Ascending aorta (tissue), 2 donors: ENCODE data around the gene PRKAG3. TPM values are rescaled to one million over a fixed set of nuclear protein-coding genes. Genes with fewer than 3 reads are reported as not detected.

Experiments
- DNase-seq, 2 donors: peaks; one replicate each; pipeline ENCODE4 v3.0.0-alpha.2; 2019; ENCODE audit warnings: low spot score in 2 of 2
- H3K27ac ChIP-seq, 2 donors: fragments of 200-600 bp; sonication (generic); one replicate each; pipeline ENCODE4 v1.5.1; 2016 to 2017; ENCODE audit warnings: mild to moderate bottlenecking in 1 of 2
- H3K27me3 ChIP-seq: fragments of 200-600 bp; sonication (generic); one replicate; pipeline ENCODE4 v1.5.1; 2017
- H3K36me3 ChIP-seq, 2 donors: fragments of 200-600 bp; sonication (generic); one replicate each; pipeline ENCODE4 v1.5.1; 2016
- H3K4me1 ChIP-seq, 2 donors: fragments of 200-600 bp; sonication (generic); one replicate each; pipeline ENCODE4 v1.5.1; 2016 to 2017; ENCODE audit warnings: mild to moderate bottlenecking in 1 of 2
- H3K4me3 ChIP-seq, 2 donors: fragments of 200-600 bp; sonication (generic); one replicate each; pipeline ENCODE4 v1.5.1; 2016 to 2017; ENCODE audit warnings: mild to moderate bottlenecking in 1 of 2
- H3K9me3 ChIP-seq, 2 donors: fragments of 200-600 bp; sonication (generic); one replicate each; pipeline ENCODE4 v1.5.1; 2016
- intact Hi-C: fragments of 100-400 bp; cut with DNase I; formaldehyde crosslinking; loops from one replicate; pipeline ENCODE4 v1.15.1; 2023
- total RNA-seq: library from RNA; depleted of rRNA; stranded (reverse); fragments of >200 nt; gene quantifications from one replicate; pipeline ENCODE4 v1.1.0, GENCODE V29; 2016
- TF ChIP-seq, protein P1 (sequence below), 3 experiments: fragments of 200-600 bp in 2 of 3; fragments of 450-650 bp in 1 of 3; sonication (generic) in 2 of 3; IDR thresholded peaks; one replicate each; pipeline ENCODE4 v1.5.1; 2016 to 2019; ENCODE audit warnings: antibody characterized with exemption in 3 of 3, mild to moderate bottlenecking in 1 of 3, moderate library complexity in 1 of 3

PRKAG3 gene
- total RNA-seq: not detected

DNA sequence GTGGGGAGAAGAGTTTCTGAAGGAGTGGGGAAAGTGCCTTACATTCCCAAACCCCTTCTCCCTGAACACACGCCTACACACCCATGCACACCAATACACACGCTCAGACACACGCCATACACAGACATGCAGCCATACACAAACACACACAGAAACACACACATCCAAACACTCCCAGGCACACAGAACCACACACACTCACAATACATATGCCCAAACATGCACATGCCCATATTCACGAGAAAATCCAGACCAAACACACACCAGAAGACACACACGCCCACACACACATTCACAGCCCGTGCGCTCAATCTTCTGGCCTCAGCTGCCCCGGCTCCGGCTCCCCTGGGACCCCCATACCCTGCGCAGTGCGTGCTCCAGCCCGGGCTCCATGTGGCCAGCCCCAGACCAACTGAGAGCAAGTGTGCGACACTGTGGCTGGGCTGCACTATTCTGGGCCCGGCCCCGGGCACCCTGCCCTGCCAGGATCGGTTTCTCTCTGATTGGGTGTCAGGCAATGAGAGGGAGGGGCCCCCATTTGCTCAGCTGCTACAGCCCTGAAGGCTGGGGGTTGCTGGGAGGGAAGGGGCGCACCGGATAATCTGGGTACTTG, at the start of gene PRKAG3:
PRKAG3 (minus strand) TSS at position 426 of the 613 bp plus-strand sequence.
- H3K27ac ChIP-seq: peak within 1 kb of the TSS; percentile 80 to 83
- peak; percentile 26 to 80 for DNase-seq
- no peaks in the 10 kb centered on the region for H3K9me3 ChIP-seq
- no peaks in the 10 kb centered on the region for H3K27me3 ChIP-seq
- H3K36me3 ChIP-seq: no peaks in the 10 kb centered on the region
- peaks cover 8 to 29% of the 10 kb centered on the region in 2 donors for H3K4me1 ChIP-seq
- intact Hi-C loops: loop anchor here (5.0 kb wide), 2 partner anchors 99 to 119 kb away; partner anchors contain the start of gene TTLL4
- no peak within 1 kb of the TSS for H3K4me3 ChIP-seq
- TF ChIP-seq, protein P1, sequence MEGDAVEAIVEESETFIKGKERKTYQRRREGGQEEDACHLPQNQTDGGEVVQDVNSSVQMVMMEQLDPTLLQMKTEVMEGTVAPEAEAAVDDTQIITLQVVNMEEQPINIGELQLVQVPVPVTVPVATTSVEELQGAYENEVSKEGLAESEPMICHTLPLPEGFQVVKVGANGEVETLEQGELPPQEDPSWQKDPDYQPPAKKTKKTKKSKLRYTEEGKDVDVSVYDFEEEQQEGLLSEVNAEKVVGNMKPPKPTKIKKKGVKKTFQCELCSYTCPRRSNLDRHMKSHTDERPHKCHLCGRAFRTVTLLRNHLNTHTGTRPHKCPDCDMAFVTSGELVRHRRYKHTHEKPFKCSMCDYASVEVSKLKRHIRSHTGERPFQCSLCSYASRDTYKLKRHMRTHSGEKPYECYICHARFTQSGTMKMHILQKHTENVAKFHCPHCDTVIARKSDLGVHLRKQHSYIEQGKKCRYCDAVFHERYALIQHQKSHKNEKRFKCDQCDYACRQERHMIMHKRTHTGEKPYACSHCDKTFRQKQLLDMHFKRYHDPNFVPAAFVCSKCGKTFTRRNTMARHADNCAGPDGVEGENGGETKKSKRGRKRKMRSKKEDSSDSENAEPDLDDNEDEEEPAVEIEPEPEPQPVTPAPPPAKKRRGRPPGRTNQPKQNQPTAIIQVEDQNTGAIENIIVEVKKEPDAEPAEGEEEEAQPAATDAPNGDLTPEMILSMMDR (IDR thresholded peaks at IDR 0.05): no peak

DNA sequence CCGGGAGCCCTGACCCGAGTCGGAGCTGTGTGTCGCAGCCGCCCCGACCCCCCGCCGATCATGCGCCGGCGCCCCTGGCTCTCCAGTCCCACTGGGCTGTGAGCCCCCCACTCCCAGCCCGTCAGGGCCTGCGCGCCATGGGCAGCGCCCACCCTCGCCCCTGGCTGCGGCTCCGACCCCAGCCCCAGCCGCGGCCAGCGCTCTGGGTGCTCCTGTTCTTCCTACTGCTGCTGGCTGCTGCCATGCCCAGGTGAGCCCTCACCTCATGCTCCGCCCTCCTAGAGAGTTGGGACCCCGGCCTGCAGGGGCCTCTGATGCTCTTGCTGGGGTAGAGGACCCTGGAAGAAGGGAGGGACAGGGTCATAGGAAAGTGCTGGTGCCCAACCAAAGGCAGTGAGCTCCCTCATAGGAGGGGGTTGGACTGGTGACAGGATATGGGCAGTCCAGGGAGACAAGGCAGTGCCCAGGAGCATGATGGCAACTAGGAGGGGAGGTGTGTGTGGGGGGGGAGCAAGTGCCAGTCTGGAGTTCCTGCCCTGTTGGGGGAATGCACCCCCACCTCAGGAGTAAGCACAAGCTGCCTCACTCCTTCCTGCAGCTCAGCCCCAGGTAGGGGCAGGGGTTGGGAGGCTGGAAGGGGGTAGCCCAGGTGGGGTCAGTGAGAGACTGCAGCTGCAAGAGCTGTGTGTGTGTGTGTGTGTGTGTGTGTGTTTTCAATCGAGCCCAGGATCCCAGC, 49.4 kb upstream of the PRKAG3 start:
- peaks cover 25% of the 10 kb centered on the region for H3K27me3 ChIP-seq
- TF ChIP-seq, protein P1 (IDR thresholded peaks at IDR 0.05): no peak

DNA sequence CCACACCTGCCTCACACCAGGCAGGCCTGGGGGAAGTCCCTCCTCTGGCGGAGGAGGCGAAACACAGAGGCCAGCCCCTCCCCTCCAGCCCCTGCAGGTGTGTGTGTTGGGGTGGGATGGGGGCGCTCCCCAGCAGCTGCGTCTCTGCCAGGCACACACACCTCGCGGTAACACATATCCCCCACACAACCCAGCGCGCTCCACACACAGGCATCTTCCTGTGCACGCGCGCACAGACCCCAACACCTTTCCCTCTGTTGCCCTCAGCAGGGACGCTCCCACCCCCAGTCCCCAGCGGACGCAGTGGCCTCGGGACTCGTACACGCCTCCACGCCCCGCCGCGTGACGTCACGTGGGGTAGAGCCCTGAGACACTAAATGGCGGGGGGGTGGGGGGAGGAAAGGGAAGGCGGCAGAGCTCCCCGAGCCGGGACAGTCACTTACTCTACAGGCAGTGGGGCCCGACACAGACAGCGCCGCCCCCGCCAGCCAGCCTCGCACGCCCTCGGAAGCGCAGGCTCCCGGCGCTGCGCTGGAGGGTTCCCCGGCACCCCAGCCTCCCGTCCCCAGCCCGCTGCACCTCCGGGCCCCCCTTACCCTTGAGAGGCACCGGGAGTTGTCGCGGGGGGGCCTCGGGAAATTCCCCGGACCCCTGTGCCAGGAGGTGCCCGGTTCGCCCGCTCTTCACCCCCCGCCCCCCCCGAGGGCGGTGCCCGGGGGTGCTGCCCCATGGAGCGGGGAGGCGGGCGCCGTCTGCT, 48.7 kb upstream of the PRKAG3 start, which contains the start of gene WNT10A:
WNT10A (plus strand) TSS at position 751 of the 757 bp plus-strand sequence. CDS start 144 bp downstream, outside the sequence.
- peaks cover 0 to 22% of the 10 kb centered on the region in 2 donors for H3K4me1 ChIP-seq
- TF ChIP-seq, protein P1 (IDR thresholded peaks at IDR 0.05): no peak
- peak within 1 kb of the TSS; percentile 14 to 42 for H3K4me3 ChIP-seq
- intact Hi-C loops: no loop called here
- H3K27me3 ChIP-seq: peaks cover 25% of the 10 kb centered on the region
- H3K9me3 ChIP-seq: no peaks in the 10 kb centered on the region
- H3K27ac ChIP-seq: no peak within 1 kb of the TSS
- DNase-seq: no peak
- no peaks in the 10 kb centered on the region for H3K36me3 ChIP-seq

More for the DNA sequence above, 49.4 kb upstream of the PRKAG3 start:
- no peak for DNase-seq
- H3K4me3 ChIP-seq: peak overlapping the region; percentile 14 to 42
- H3K9me3 ChIP-seq: no peaks in the 10 kb centered on the region
- peaks cover 0 to 22% of the 10 kb centered on the region in 2 donors for H3K4me1 ChIP-seq
- no peak overlapping the region for H3K27ac ChIP-seq
- intact Hi-C loops: no loop called here
- H3K36me3 ChIP-seq: no peaks in the 10 kb centered on the region

DNA sequence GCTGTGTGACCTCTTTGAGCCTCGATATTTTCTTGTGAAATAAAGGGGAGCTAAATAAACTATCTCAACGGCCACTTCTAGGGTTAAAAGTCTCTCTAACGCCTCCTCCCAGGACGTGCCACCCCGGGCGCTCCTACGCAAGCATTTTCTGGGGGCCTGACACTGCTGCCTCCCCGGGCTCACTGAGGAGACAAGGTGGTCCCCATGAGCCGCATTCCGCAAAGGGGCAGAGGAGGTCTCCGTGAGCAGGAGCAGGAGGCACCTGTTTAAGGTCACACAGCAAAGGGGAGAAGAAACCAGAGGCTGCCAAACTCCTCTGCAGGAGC, 48.1 kb upstream of the PRKAG3 start:
- Histone ChIP-seq H3K27me3 (peaks cover 25% of the 10 kb centered on the region), H3K9me3 (no peaks in the 10 kb centered on the region), H3K27ac (no peak overlapping the region), H3K4me1 (peaks cover 0 to 22% of the 10 kb centered on the region in 2 donors), H3K4me3 (peak overlapping the region; percentile 14 to 42), H3K36me3 (no peaks in the 10 kb centered on the region)
- TF ChIP-seq, protein P1 (IDR thresholded peaks at IDR 0.05): no peak
- no peak for DNase-seq
- intact Hi-C loops: no loop called here

DNA sequence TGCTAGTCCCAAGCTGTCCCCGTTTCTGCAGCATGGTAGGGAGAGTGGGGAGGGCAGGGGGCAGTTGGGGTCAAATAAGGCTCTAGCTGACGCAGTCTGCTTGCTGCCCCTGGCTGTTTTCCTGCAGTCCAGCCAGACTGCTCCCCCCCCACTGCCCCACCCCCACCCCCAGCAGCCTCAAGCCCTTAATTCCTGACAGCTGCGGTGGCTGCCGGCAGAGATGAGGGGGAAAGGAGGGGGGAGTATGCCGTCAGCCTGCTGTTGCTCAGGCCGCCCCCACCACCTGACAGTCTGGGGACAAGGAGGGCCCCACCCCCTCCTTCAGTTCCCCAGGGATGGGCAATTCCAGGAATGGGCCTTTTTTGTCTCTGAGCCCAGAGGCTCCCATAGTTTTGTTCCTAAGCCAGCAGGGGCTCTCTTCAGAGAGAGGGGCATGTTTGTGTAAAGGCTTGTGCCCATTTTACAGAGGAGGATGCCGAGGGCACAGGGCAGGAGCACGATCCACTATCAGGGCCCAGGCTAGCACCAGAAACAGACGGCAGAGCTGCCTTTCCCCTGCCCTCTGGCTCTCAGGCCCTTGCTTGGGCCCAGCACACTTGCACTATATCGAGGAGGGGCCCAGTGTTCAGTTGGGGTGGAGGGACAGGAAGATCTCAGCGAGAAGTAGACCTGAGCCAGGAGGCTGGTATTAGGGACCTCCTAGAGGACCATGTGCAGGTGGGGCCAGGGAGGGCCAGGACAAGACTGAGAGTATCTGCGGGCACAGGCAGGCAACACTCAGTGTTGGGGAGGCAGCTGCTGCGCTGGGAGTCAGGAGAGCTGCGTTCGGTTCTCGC, 47.5 kb upstream of the PRKAG3 start:
- Histone ChIP-seq H3K36me3 (no peaks in the 10 kb centered on the region), H3K27ac (no peak overlapping the region), H3K4me3 (no peak overlapping the region), H3K27me3 (peaks cover 25% of the 10 kb centered on the region), H3K9me3 (no peaks in the 10 kb centered on the region), H3K4me1 (peaks cover 0 to 22% of the 10 kb centered on the region in 2 donors)
- intact Hi-C loops: no loop called here
- DNase-seq: no peak
- TF ChIP-seq, protein P1 (IDR thresholded peaks at IDR 0.05): no peak
